GM20000 (cell line): Measurements from ENCODE around the gene FLYWCH1.
A peak's percentile ranks its signal among the peaks of the same experiment; 100 is the strongest.

Source experiments
- DNase-seq: peaks from one replicate; pipeline ENCODE4 v3.0.0; 2012; ENCODE audit warnings: low spot score
- CTCF ChIP-seq: IDR thresholded peaks from 2 replicates; pipeline ENCODE4 v1.5.1; 2012; ENCODE audit warnings: mild to moderate bottlenecking, control low read depth; ENCODE audit errors: extremely low read depth, missing control alignments

FLYWCH1 gene

GRCh38 chr16:2963723-2964474 lies 52.2 kb downstream of the FLYWCH1 start, which contains the start of gene KREMEN2:
TSS of gene KREMEN2 (plus strand) at chr16:2964275. CDS start at chr16:2964521, 246 bp downstream.
- peak; percentile 75 for DNase-seq
- no peak for TF ChIP-seq CTCF

- peak; percentile 93 for DNase-seq
- no peak for TF ChIP-seq CTCF
Observed at GRCh38 chr16:2964475-2965336, 53.0 kb downstream of the FLYWCH1 start.

- no peak for TF ChIP-seq CTCF
- no peak for DNase-seq
Observed at GRCh38 chr16:2966043-2966807, 54.5 kb downstream of the FLYWCH1 start.

- DNase-seq = no peak
- TF ChIP-seq CTCF = peak; percentile 13
Observed at GRCh38 chr16:2966808-2967191, 55.1 kb downstream of the FLYWCH1 start.

- TF ChIP-seq CTCF = no peak
- no peak for DNase-seq
Observed at GRCh38 chr16:2967211-2967631, 55.5 kb downstream of the FLYWCH1 start.

- DNase-seq = no peak
- TF ChIP-seq CTCF = no peak
Observed at GRCh38 chr16:2967721-2968161, 56.0 kb downstream of the FLYWCH1 start.

- DNase-seq = peak; percentile 60
- TF ChIP-seq CTCF = no peak
Observed at GRCh38 chr16:2968368-2968737, 56.6 kb downstream of the FLYWCH1 start.
